Activated T-cell treated with anti-CD3 and anti-CD28 coated beads for 24 hours (primary cell): ENCODE data around the gene DUSP9.
"Not testable (repeated sequence)": the region's sequence is repeated elsewhere in the genome, so short reads cannot be mapped to it uniquely, and the experiment has no call there.

Experiments
- DNase-seq: peaks from one replicate; pipeline ENCODE4 v3.0.0-alpha.2; 2020; ENCODE audit warnings: low read depth

Gene DUSP9

GRCh38 chrX:153646620-153647373 lies at the start of gene DUSP9:
DUSP9 (plus strand) TSS chrX:153647203; CDS start chrX:153647954, 751 bp downstream.
- DNase-seq = no peak

GRCh38 chrX:153598541-153599191 lies 48.3 kb upstream of the DUSP9 start, which contains the start of gene CCNQ:
CCNQ (minus strand) TSS chrX:153599139; CDS start chrX:153599073, 66 bp downstream.
- DNase-seq = no peak

- peak; percentile 80 for DNase-seq
These were observed 47.6 kb upstream of the DUSP9 start for GRCh38 chrX:153599192-153600031.

- DNase-seq = no peak
These were observed 47.0 kb upstream of the DUSP9 start for GRCh38 chrX:153600032-153600373.

GRCh38 chrX:153600921-153601320 lies 46.1 kb upstream of the DUSP9 start:
- DNase-seq = no peak

GRCh38 chrX:153601511-153602110 lies 45.4 kb upstream of the DUSP9 start:
- no peak for DNase-seq

GRCh38 chrX:153602601-153603000 lies 44.4 kb upstream of the DUSP9 start:
- no peak for DNase-seq

GRCh38 chrX:153603131-153603656 lies 43.8 kb upstream of the DUSP9 start:
- no peak for DNase-seq

- not testable (repeated sequence) for DNase-seq
These were observed 42.2 kb upstream of the DUSP9 start for GRCh38 chrX:153604666-153605380.

GRCh38 chrX:153606503-153606902 lies 40.5 kb upstream of the DUSP9 start:
- DNase-seq = no peak

- no peak for DNase-seq
These were observed 38.6 kb upstream of the DUSP9 start for GRCh38 chrX:153608376-153608775.

GRCh38 chrX:153608806-153609205 lies 38.2 kb upstream of the DUSP9 start:
- no peak for DNase-seq

- DNase-seq = peak; percentile 68
These were observed 36.8 kb upstream of the DUSP9 start for GRCh38 chrX:153609917-153610835.

GRCh38 chrX:153610836-153611213 lies 36.2 kb upstream of the DUSP9 start:
- DNase-seq = no peak

GRCh38 chrX:153611298-153612095 lies 35.5 kb upstream of the DUSP9 start:
- no peak for DNase-seq

- DNase-seq = no peak
These were observed 34.6 kb upstream of the DUSP9 start for GRCh38 chrX:153612413-153612812.

GRCh38 chrX:153614818-153615217 lies 32.2 kb upstream of the DUSP9 start:
- DNase-seq = no peak

- no peak for DNase-seq
These were observed 26.4 kb upstream of the DUSP9 start for GRCh38 chrX:153620576-153620975.

- DNase-seq = no peak
These were observed 24.9 kb upstream of the DUSP9 start for GRCh38 chrX:153621949-153622598.
